HepG2 (cell line): ENCODE results near the gene GRHPR. TPM values are rescaled to one million over a fixed set of nuclear protein-coding genes. Genes with fewer than 3 reads are reported as not detected.

ENCODE experiments used
- AHR ChIP-seq: IDR thresholded peaks from 2 replicates; pipeline ENCODE4 v1.6.1; 2018; ENCODE audit warnings: missing genetic modification reagents, missing compliant biosample characterization
- PRDM10 ChIP-seq: sonication (generic); formaldehyde crosslinking; IDR thresholded peaks from 2 replicates; pipeline ENCODE4 v1.4.0; 2020; ENCODE audit warnings: low read depth, missing genetic modification reagents
- REST ChIP-seq, 2 experiments: IDR thresholded peaks; 2 replicates each; pipeline ENCODE4 v1.6.1; 2011 to 2012; ENCODE audit warnings: low read length in 2 of 2, borderline replicate concordance in 1 of 2, low read depth in 1 of 2, mild to moderate bottlenecking in 1 of 2, moderate library complexity in 1 of 2
- RFX5 ChIP-seq: IDR thresholded peaks from 2 replicates; pipeline ENCODE4 v1.6.1; 2011; ENCODE audit warnings: low read depth, low read length, improper control_type of control experiment
- YY1 ChIP-seq: IDR thresholded peaks from 2 replicates; pipeline ENCODE4 v1.6.1; 2011; ENCODE audit warnings: low read length, low read depth, moderate library complexity, mild to moderate bottlenecking; ENCODE audit not compliant: insufficient read depth, insufficient replicate concordance
- ZBTB46 ChIP-seq: sonication (generic); formaldehyde crosslinking; IDR thresholded peaks from 2 replicates; pipeline ENCODE4 v1.4.0; 2020; ENCODE audit warnings: mild to moderate bottlenecking, missing genetic modification reagents, borderline replicate concordance
- ZFP91 ChIP-seq: sonication (generic); formaldehyde crosslinking; IDR thresholded peaks from 2 replicates; pipeline ENCODE4 v1.9.0; 2022; ENCODE audit warnings: missing genetic modification reagents, mild to moderate bottlenecking, borderline replicate concordance
- ZNF253 ChIP-seq: sonication (generic); formaldehyde crosslinking; IDR thresholded peaks from 2 replicates; pipeline ENCODE4 v1.8.0; 2022; ENCODE audit warnings: mild to moderate bottlenecking, missing genetic modification reagents, borderline replicate concordance
- ZNF329 ChIP-seq: sonication (generic); formaldehyde crosslinking; IDR thresholded peaks from 2 replicates; pipeline ENCODE4 v1.9.0; 2021; ENCODE audit warnings: low read depth, mild to moderate bottlenecking, missing genetic modification reagents
- ZNF660 ChIP-seq: sonication (generic); formaldehyde crosslinking; IDR thresholded peaks from 2 replicates; pipeline ENCODE4 v1.5.1; 2020; ENCODE audit warnings: mild to moderate bottlenecking, low read depth, missing genetic modification reagents, borderline replicate concordance
- ZNF746 ChIP-seq: sonication (generic); formaldehyde crosslinking; IDR thresholded peaks from 2 replicates; pipeline ENCODE4 v1.8.0; 2022; ENCODE audit warnings: mild to moderate bottlenecking, missing genetic modification reagents
- ZNF749 ChIP-seq: sonication (generic); formaldehyde crosslinking; IDR thresholded peaks from 2 replicates; pipeline ENCODE4 v1.8.0; 2022; ENCODE audit warnings: mild to moderate bottlenecking, missing genetic modification reagents, moderate library complexity, borderline replicate concordance
- ZNF788 ChIP-seq: sonication (generic); formaldehyde crosslinking; IDR thresholded peaks from 2 replicates; pipeline ENCODE4 v1.5.0; 2020; ENCODE audit warnings: mild to moderate bottlenecking, missing genetic modification reagents, borderline replicate concordance
- ZSCAN25 ChIP-seq: sonication (generic); formaldehyde crosslinking; IDR thresholded peaks from 2 replicates; pipeline ENCODE4 v1.8.0; 2022; ENCODE audit warnings: mild to moderate bottlenecking, missing genetic modification reagents
- ZZZ3 ChIP-seq: sonication (generic); formaldehyde crosslinking; IDR thresholded peaks from 2 replicates; pipeline ENCODE4 v1.4.0; 2020; ENCODE audit warnings: missing genetic modification reagents, mild to moderate bottlenecking, borderline replicate concordance
- polyA plus RNA-seq, 8 experiments: library from polyadenylated mRNA; depleted of rRNA in 3 of 8; stranded (reverse) in 7 of 8; unstranded in 1 of 8; fragments of >200 nt; fragmentation: Illumina TruSeq in 4 of 8; extraction: Trizol in 4 of 8; gene quantifications; 2 replicates each; pipeline versions ENCODE4 v1.2.1 to v1.2.3, GENCODE V29; 2011 to 2016; ENCODE audit warnings: low read depth in 4 of 8, missing spikeins in 1 of 8, mixed read lengths in 1 of 8; ENCODE audit not compliant: insufficient read depth in 1 of 8
- total RNA-seq, 5 experiments: library from RNA; depleted of rRNA; stranded (reverse); fragments of >200 nt; fragmentation: Illumina TruSeq; extraction: Trizol; gene quantifications; 2 replicates each; pipeline ENCODE4 v1.2.3, GENCODE V29; 2016; ENCODE audit warnings: low read depth in 1 of 5

Gene GRHPR
- total and polyA plus RNA-seq, 2 of the 13 experiments (the other 11 are each of a cell fraction or from before 2014, with no cell fraction given) = 113 to 115 TPM

GRCh38 chr9:37464426-37465248 is 42.1 kb downstream of the GRHPR start (continued):
- TF ChIP-seq PRDM10 (CRISPR knock-in tag) = no peak
- no peak for TF ChIP-seq ZZZ3 (CRISPR knock-in tag)
- peak; percentile 28 for TF ChIP-seq ZFP91 (CRISPR knock-in tag)
- 0 out of 2 replicates have a peak, but pooled peaks have one; percentile 49 for TF ChIP-seq AHR
- TF ChIP-seq YY1 = no peak
- no peak for TF ChIP-seq ZNF660 (CRISPR knock-in tag)
- TF ChIP-seq ZNF749 (CRISPR knock-in tag) = no peak
- TF ChIP-seq ZSCAN25 (CRISPR knock-in tag) = no peak
- TF ChIP-seq REST (IDR thresholded peaks at IDR 0.05; ENCODE audit: borderline replicate concordance in 1 of 2, low read depth in 1 of 2, low read length in 2 of 2) = no peak
- TF ChIP-seq RFX5 = no peak
- TF ChIP-seq ZNF788 (CRISPR knock-in tag) = peak; percentile 68
- no peak for TF ChIP-seq ZNF329 (CRISPR knock-in tag)
- no peak for TF ChIP-seq ZBTB46 (CRISPR knock-in tag)
- TF ChIP-seq ZNF253 (CRISPR knock-in tag) = no peak
- TF ChIP-seq ZNF746 (CRISPR knock-in tag) = peak; percentile 71; the same call in 1 of the 2 replicates
